Hematopoietic multipotent progenitor cell treated with erythropoietin and hydrocortisone succinate and interleukin-3 and kit ligand, for 15 days (in vitro differentiated cells): ENCODE results near the gene OTUD4.

Experiments
- DNase-seq: peaks from one replicate; pipeline ENCODE4 v3.0.0-alpha.2; 2015; ENCODE audit warnings: low spot score

OTUD4 gene

DNA sequence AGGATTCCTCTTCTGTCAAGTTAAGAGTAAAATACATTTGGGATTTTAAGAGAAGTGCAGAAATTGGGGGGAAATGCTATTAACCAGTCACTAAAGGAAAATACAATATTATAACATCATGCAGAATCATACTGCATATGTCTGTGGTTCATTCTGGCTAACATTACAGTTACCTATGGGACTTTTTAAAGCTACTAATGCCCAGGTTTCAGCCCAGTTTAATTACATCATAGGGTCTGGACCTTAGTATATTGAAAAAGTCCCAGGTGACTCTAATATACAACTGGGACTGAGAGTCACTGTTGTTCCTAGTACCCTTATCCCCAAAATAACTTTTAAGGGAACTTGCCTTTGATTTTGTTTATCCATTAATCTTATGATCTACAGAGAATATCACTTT lies 72.3 kb downstream of the OTUD4 start:
- DNase-seq = no peak

- DNase-seq = no peak
These were observed 73.3 kb downstream of the OTUD4 start for GRCh38 chr4:145107126-145107525.

DNA sequence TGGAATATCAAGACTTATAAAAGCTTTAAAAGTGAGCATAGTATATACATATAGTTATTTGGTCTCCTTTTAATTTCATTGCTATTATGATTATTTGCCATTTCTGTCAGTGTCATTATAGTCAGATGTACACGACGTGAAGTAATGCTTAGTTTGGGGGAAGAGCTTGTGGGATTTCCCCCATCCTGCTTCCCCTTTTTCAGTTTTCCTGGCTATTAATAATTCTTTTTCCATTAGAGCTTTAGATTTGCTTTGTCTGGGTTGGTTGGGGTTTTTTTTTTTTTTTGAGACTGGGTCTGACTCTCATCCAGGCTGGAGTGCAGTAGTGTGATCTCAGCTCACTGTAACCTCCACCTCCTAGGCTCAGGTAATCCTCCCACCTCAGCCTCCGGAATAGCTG lies 76.9 kb downstream of the OTUD4 start:
- DNase-seq = no peak

DNA sequence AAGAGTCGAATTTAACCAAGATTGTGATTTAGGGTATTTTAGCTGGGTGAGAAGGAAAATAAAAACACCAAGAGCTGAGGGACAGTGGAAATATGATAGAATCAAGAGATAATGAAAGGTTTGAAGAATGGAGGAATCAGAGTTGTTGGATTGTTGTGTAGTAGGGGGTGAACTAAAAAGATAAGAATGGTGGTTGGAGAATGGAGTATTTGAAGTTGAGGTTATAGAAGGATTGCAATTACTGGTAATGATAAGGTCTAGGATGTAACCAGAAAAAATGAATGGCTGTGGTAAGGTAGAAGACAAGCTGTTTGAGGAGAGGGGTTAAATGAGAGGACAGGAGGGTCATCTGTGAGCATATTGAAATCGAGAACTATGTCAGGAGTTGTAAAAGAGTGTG lies 77.8 kb downstream of the OTUD4 start:
- DNase-seq = no peak

- DNase-seq = no peak
These were observed 79.3 kb downstream of the OTUD4 start for GRCh38 chr4:145101091-145101490.

DNA sequence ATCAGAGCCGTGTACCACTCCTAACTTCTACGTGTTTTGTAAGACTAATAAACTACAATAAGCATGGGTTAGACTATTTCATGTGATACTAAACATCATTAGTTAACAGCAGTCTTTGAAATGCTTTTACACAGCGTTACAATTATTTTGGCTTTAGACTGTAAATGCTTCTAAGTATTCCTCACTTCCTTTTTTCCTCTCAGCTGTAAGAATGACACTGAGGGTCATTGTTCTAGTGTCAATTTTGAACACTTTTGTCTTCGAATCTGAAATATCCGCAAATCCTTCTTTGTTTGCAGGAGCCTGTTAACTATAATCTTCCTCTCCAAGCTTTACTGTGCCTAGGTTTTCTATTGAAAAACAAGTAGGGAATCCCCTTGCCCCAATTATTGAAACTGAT lies 80.7 kb downstream of the OTUD4 start:
- peak; percentile 11 for DNase-seq

GRCh38 chr4:145098675-145099037 lies 81.7 kb downstream of the OTUD4 start:
- DNase-seq = peak; percentile 55

DNA sequence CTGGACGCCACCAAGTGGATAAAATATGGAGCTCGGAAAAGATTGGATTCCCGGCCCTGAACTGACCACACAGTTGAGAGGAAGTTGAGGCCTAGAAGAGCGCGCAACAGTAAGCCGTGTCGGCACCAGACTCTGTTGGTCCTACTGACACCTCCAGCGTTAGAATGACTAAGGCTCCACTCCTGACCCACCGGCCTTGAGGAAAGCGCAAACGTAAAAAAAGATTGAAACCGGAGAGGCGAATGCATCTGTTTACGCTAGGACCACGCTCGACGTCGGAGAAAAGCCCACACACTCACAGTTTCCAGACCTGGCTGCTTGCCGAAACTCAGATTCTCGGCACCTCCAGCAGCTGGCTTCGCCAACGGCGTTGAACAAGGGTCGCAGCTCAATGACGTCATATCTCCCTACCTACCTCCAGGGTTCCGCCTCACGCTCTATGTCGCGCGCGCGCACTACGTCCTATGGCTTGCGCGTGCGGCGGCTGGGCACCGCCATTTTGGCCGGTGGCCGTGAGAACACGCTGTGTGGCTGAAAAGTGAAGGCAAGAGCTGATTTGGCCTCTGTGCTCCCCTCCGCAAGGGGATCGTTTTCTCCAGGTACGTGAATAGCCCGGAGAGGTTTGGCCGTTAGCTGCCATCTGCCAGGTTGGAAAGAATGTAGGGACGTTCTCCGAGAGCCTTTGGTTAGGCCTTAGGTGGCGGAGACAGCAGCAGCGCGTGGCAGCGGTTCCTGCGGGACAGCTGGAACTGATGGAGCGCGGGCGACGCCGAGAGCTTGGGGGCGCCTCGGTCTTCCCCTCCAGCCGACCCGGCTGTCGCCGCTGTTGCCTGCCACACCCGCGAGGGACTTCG lies 82.3 kb downstream of the OTUD4 start, which contains the start of the genes ABCE1 and ANAPC10:
Gene ABCE1, plus strand, starts transcription at position 491 of the 854 bp plus-strand sequence. CDS start 6,102 bp downstream, outside the sequence.
Gene ANAPC10, minus strand, starts transcription at position 376 of the 854 bp plus-strand sequence. CDS start 2,097 bp downstream, outside the sequence.
- peak; percentile 99 for DNase-seq

GRCh38 chr4:145097331-145097820 lies 83.0 kb downstream of the OTUD4 start:
- DNase-seq = peak; percentile 23

- no peak for DNase-seq
These were observed 86.8 kb downstream of the OTUD4 start for GRCh38 chr4:145093638-145094037.

GRCh38 chr4:145090380-145090779 lies 90.0 kb downstream of the OTUD4 start:
- no peak for DNase-seq

- DNase-seq = no peak
These were observed 96.3 kb downstream of the OTUD4 start for GRCh38 chr4:145083891-145084605.
